Brain microvascular endothelial cell (primary cell): Measurements from ENCODE around the gene DGKE.

Experiments
- DNase-seq: peaks from one replicate; pipeline ENCODE4 v3.0.0-alpha.2; 2020
- H3K27ac ChIP-seq: fragments of 250-450 bp; sonication (Bioruptor Pico); 2 replicates; pipeline ENCODE4 v1.5.1; 2020; ENCODE audit warnings: mild to moderate bottlenecking, moderate library complexity
- H3K27me3 ChIP-seq: fragments of 250-450 bp; sonication (Bioruptor Pico); replicated peaks from 2 replicates; pipeline ENCODE4 v1.5.1; 2020; ENCODE audit warnings: mild to moderate bottlenecking
- H3K36me3 ChIP-seq: fragments of 250-450 bp; sonication (Bioruptor Pico); replicated peaks from 2 replicates; pipeline ENCODE4 v1.5.1; 2020; ENCODE audit warnings: mild to moderate bottlenecking
- H3K4me3 ChIP-seq: 2 replicates; pipeline ENCODE4 v1.5.1; 2011; ENCODE audit warnings: low read depth, mild to moderate bottlenecking, control low read depth, low read length, moderate library complexity
- CTCF ChIP-seq: IDR thresholded peaks from 2 replicates; pipeline ENCODE4 v1.5.1; 2011; ENCODE audit warnings: low read depth, mild to moderate bottlenecking, moderate library complexity, low read length, control low read depth, inconsistent platforms; ENCODE audit errors: missing control alignments
- in situ Hi-C: cut with HindIII; loops from 2 replicates; pipeline ENCODE4 v1.10.0; 2017; ENCODE audit warnings: low sequenced_read_pairs, low pct_ligation_motif_present

The DGKE gene

GRCh38 chr17:56893503-56893902, 59.6 kb downstream of the DGKE start:
- no peak for TF ChIP-seq CTCF
- DNase-seq, result no peak
- in situ Hi-C loops, result no loop called here
- Histone ChIP-seq H3K27ac (no peak overlapping the region), H3K36me3 (peaks cover 12% of the 10 kb centered on the region), H3K4me3 (no peak overlapping the region), H3K27me3 (no peaks in the 10 kb centered on the region)

- no peak for TF ChIP-seq CTCF
- Histone ChIP-seq H3K27me3 (no peaks in the 10 kb centered on the region), H3K36me3 (peaks cover 15% of the 10 kb centered on the region), H3K4me3 (no peak overlapping the region), H3K27ac (no peak overlapping the region)
- in situ Hi-C loops, result no loop called here
- no peak for DNase-seq
Measured at GRCh38 chr17:56894859-56895455, 61.0 kb downstream of the DGKE start.

DNA sequence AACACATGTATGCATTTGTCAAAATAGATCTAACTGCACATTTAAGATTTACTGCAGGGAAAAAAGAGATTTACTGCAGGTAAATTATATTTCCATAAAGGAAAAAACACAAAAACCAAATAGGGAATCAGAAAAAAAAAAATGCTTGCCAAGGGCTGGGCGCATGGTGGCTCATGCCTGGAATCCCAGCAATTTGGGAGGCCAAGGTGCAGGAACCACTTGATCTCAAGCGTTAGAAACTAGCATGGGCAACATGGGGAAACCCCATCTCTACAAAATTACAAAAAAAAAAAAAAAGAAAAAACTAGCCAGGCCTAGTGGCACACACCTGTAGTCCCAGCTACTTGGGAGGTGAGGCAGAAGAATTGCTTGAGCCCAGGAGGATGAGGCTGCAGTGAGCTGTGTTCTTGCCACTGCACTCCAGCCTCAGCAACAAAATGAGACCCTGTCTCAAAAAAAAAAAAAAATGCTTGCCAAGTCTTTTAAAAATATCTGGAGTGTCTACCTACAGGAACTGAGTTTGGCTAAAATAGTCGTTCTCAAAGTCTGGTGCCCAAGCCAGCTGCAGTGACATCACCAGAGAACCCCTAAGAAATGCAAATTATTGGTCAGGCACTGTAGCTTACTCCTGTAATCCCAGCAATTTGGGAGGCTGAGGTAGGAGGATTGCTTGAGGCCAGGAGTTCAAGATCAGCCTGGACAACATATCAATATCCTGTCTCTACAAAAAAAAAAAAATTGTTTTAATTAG, 62.4 kb downstream of the DGKE start:
- in situ Hi-C loops, result no loop called here
- H3K36me3 ChIP-seq, result peaks cover 20% of the 10 kb centered on the region
- TF ChIP-seq CTCF, result no peak

GRCh38 chr17:56896968-56897359, 63.0 kb downstream of the DGKE start:
- no peak overlapping the region for H3K4me3 ChIP-seq
- no peak for TF ChIP-seq CTCF
- no peaks in the 10 kb centered on the region for H3K27me3 ChIP-seq
- no peak for DNase-seq
- H3K36me3 ChIP-seq, result peaks cover 19% of the 10 kb centered on the region
- no peak overlapping the region for H3K27ac ChIP-seq
- in situ Hi-C loops, result no loop called here

More for the DNA sequence above, 62.4 kb downstream of the DGKE start:
- H3K4me3 ChIP-seq, result no peak overlapping the region
- DNase-seq, result no peak
- no peak overlapping the region for H3K27ac ChIP-seq
- H3K27me3 ChIP-seq, result no peaks in the 10 kb centered on the region

GRCh38 chr17:56897646-56898424, 63.9 kb downstream of the DGKE start:
- no peak overlapping the region for H3K27ac ChIP-seq
- peaks cover 25% of the 10 kb centered on the region for H3K36me3 ChIP-seq
- no peak overlapping the region for H3K4me3 ChIP-seq
- in situ Hi-C loops, result no loop called here
- no peak for DNase-seq
- no peaks in the 10 kb centered on the region for H3K27me3 ChIP-seq
- no peak for TF ChIP-seq CTCF
